ENCODE results near the gene GJD3. TPM values are rescaled to one million over a fixed set of nuclear protein-coding genes. Genes with fewer than 3 reads are reported as not detected.

Gene GJD3
- total RNA-seq = 0.37 and 2.0 TPM in 2 replicates

GRCh38 chr17:40364121-40364861 is at the start of gene GJD3:
TSS of gene GJD3 (minus strand) at chr17:40364737. CDS start at chr17:40363815, 922 bp downstream.

Other genes starting within 250 kb of the GJD3 start
- 36.6 and 38.4 TPM in 2 replicates for gene MSL1, start 242.8 kb downstream of the GJD3 start, total RNA-seq
- gene CASC3, start 224.2 kb downstream of the GJD3 start, total RNA-seq = 27.3 and 29.6 TPM in 2 replicates
- gene RAPGEFL1, start 187.3 kb downstream of the GJD3 start, total RNA-seq = 0.40 and 0.75 TPM in 2 replicates
- gene WIPF2, start 145.4 kb downstream of the GJD3 start, total RNA-seq = 5.3 and 7.6 TPM in 2 replicates
- 9.5 and 20.2 TPM in 2 replicates for gene CDC6, start 76.9 kb downstream of the GJD3 start, total RNA-seq
- 13.9 and 16.4 TPM in 2 replicates for gene RARA, start 55.6 kb downstream of the GJD3 start, total RNA-seq
- gene TOP2A, start 53.2 kb upstream of the GJD3 start, total RNA-seq = 49.6 and 86.1 TPM in 2 replicates
- 427 and 557 TPM in 2 replicates for gene IGFBP4, start 78.7 kb upstream of the GJD3 start, total RNA-seq
- under 0.01 TPM in 1 of 2 replicates, not detected in the other for gene TNS4, start 136.9 kb upstream of the GJD3 start, total RNA-seq
- 0.13 TPM in 1 of 2 replicates, not detected in the other for gene CCR7, start 200.7 kb upstream of the GJD3 start, total RNA-seq

All from aortic smooth muscle cell (primary cell).